Liver (tissue), 9 donors: ENCODE results near the gene CELF5. TPM values are rescaled to one million over a fixed set of nuclear protein-coding genes. Genes with fewer than 3 reads are reported as not detected.
A peak's percentile ranks its signal among the peaks of the same experiment; 100 is the strongest.

Experiments
- DNase-seq: peaks from one replicate; pipeline ENCODE4 v3.0.0-alpha.2; 2017; ENCODE audit warnings: low spot score
- H3K27ac ChIP-seq, 2 donors: one replicate each; pipeline ENCODE4 v1.7.0; 2013; ENCODE audit warnings: inconsistent platforms in 2 of 2, low read length in 2 of 2, control low read depth in 1 of 2, low read depth in 1 of 2, mild to moderate bottlenecking in 1 of 2
- H3K27me3 ChIP-seq, 4 donors: one replicate each; pipeline versions ENCODE4 v1.6.1 to v1.7.0; 2013; ENCODE audit warnings: low read length in 3 of 4, inconsistent platforms in 1 of 4, mild to moderate bottlenecking in 1 of 4, moderate library complexity in 1 of 4; ENCODE audit not compliant: control insufficient read depth in 4 of 4, insufficient read depth in 4 of 4
- H3K36me3 ChIP-seq, 4 donors: one replicate each; pipeline versions ENCODE4 v1.6.1 to v1.7.0; 2013; ENCODE audit warnings: low read length in 3 of 4, mild to moderate bottlenecking in 3 of 4, low read depth in 1 of 4, moderate library complexity in 1 of 4; ENCODE audit not compliant: control insufficient read depth in 4 of 4, insufficient read depth in 3 of 4
- H3K4me1 ChIP-seq, 4 donors: one replicate each; pipeline versions ENCODE4 v1.6.1 to v1.7.0; 2013; ENCODE audit warnings: low read length in 3 of 4, mild to moderate bottlenecking in 3 of 4, moderate library complexity in 1 of 4; ENCODE audit not compliant: control insufficient read depth in 4 of 4, insufficient read depth in 4 of 4
- H3K4me3 ChIP-seq, 3 donors: one replicate each; pipeline versions ENCODE4 v1.6.1 to v1.7.0; 2013; ENCODE audit warnings: low read length in 3 of 3, control low read depth in 1 of 3, low read depth in 1 of 3, mild to moderate bottlenecking in 1 of 3
- H3K9ac ChIP-seq, 2 donors: one replicate each; pipeline ENCODE4 v1.7.0; 2013; ENCODE audit warnings: low read length in 2 of 2, mild to moderate bottlenecking in 2 of 2, moderate library complexity in 2 of 2, control low read depth in 1 of 2, low read depth in 1 of 2
- H3K9me3 ChIP-seq, 4 donors: one replicate each; pipeline versions ENCODE4 v1.6.1 to v1.7.0; 2013; ENCODE audit warnings: low read length in 3 of 4; ENCODE audit not compliant: control insufficient read depth in 4 of 4
- CTCF ChIP-seq: fragments of 150-350 bp; IDR thresholded peaks from 2 replicates; pipeline ENCODE4 v1.5.1; 2017; ENCODE audit warnings: improper control_type of control experiment, low read depth, low read length; ENCODE audit not compliant: missing input control
- EGR1 ChIP-seq, 2 donors: IDR thresholded peaks; 2 replicates each; pipeline ENCODE4 v1.6.1; 2016 to 2018; ENCODE audit warnings: antibody characterized with exemption in 2 of 2, low read depth in 2 of 2
- FOXA1 ChIP-seq: IDR thresholded peaks from 2 replicates; pipeline ENCODE4 v1.6.1; 2016; ENCODE audit warnings: antibody characterized with exemption
- FOXA2 ChIP-seq: IDR thresholded peaks from 2 replicates; pipeline ENCODE4 v1.6.1; 2016; ENCODE audit warnings: antibody characterized with exemption
- GABPA ChIP-seq, 2 donors: IDR thresholded peaks in 1 of 2; conservative IDR thresholded peaks in 1 of 2; 2 replicates each; pipeline ENCODE4 v1.6.1; 2016; ENCODE audit warnings: antibody characterized with exemption in 2 of 2, mild to moderate bottlenecking in 1 of 2, moderate library complexity in 1 of 2
- HNF4A ChIP-seq, 2 donors: conservative IDR thresholded peaks; 2 replicates each; pipeline ENCODE4 v1.6.1; 2016; ENCODE audit warnings: antibody characterized with exemption in 2 of 2, mild to moderate bottlenecking in 2 of 2
- HNF4G ChIP-seq: IDR thresholded peaks from 2 replicates; pipeline ENCODE4 v1.6.1; 2016; ENCODE audit warnings: antibody characterized with exemption
- MAX ChIP-seq: IDR thresholded peaks from 2 replicates; pipeline ENCODE4 v1.6.1; 2016; ENCODE audit warnings: antibody characterized with exemption
- NR2F2 ChIP-seq: IDR thresholded peaks from 2 replicates; pipeline ENCODE4 v1.6.1; 2016; ENCODE audit warnings: antibody characterized with exemption
- RAD21 ChIP-seq, 2 donors: IDR thresholded peaks; 2 replicates each; pipeline ENCODE4 v1.6.1; 2016; ENCODE audit warnings: antibody characterized with exemption in 2 of 2, mild to moderate bottlenecking in 2 of 2
- REST ChIP-seq: IDR thresholded peaks from 2 replicates; pipeline ENCODE4 v1.6.1; 2016; ENCODE audit warnings: antibody characterized with exemption, mild to moderate bottlenecking
- RXRA ChIP-seq, 2 donors: IDR thresholded peaks; 2 replicates each; pipeline ENCODE4 v1.6.1; 2017 to 2018; ENCODE audit warnings: antibody characterized with exemption in 2 of 2, mild to moderate bottlenecking in 1 of 2
- SP1 ChIP-seq: IDR thresholded peaks from 2 replicates; pipeline ENCODE4 v1.6.1; 2018; ENCODE audit warnings: antibody characterized with exemption, mild to moderate bottlenecking
- TAF1 ChIP-seq: conservative IDR thresholded peaks from 2 replicates; pipeline ENCODE4 v1.6.1; 2016; ENCODE audit warnings: antibody characterized with exemption, mild to moderate bottlenecking
- YY1 ChIP-seq: IDR thresholded peaks from 2 replicates; pipeline ENCODE4 v1.6.1; 2016; ENCODE audit warnings: antibody characterized with exemption, mild to moderate bottlenecking
- WGBS: extraction: QIAGEN DNeasy Blood & Tissue Kit; methylation state at CpG from one replicate; pipeline ENCODE4 v1.1.7; 2013; 5-methylcytosine and 5-hydroxymethylcytosine counted together
- polyA plus RNA-seq, 2 donors: library from polyadenylated mRNA; stranded (reverse) in 1 of 2; unstranded in 1 of 2; fragments of 200-250 nt in 1 of 2; fragments of >200 nt in 1 of 2; fragmentation: Nextera tagmentation in 1 of 2; extraction: Ambion mirVana in 1 of 2; gene quantifications; one replicate each; pipeline versions ENCODE4 v1.2.1 to v1.2.3, GENCODE V29; 2013 to 2015
- total RNA-seq, 2 donors: library from RNA; depleted of rRNA; stranded (reverse); fragments of >200 nt; gene quantifications; one replicate each; pipeline ENCODE4 v1.2.3, GENCODE V29; 2014
- TF ChIP-seq, protein P1 (sequence below): IDR thresholded peaks from 2 replicates; pipeline ENCODE4 v1.6.1; 2016; ENCODE audit warnings: antibody characterized with exemption
- TF ChIP-seq, protein P2 (sequence below): IDR thresholded peaks from 2 replicates; pipeline ENCODE4 v1.6.1; 2016; ENCODE audit warnings: antibody characterized with exemption
- donor health status: healthy.
- donor health status: healthy.
- donor health status: healthy.
- donor health status: healthy.
- donor health status: healthy.

Gene CELF5
- total and polyA plus RNA-seq, 4 donors = 0.06 to 0.50 (median 0.26) TPM

GRCh38 chr19:3210347-3211017 is 14.0 kb upstream of the CELF5 start:
- no peaks in the 10 kb centered on the region for H3K9me3 ChIP-seq
- H3K36me3 ChIP-seq = peaks cover 0 to 23% (median 6%) of the 10 kb centered on the region in 4 donors
- H3K27ac ChIP-seq = no peak overlapping the region
- TF ChIP-seq FOXA2 (no peak), EGR1 (IDR thresholded peaks at IDR 0.05; ENCODE audit: low read depth in 2 of 2) (no peak), NR2F2 (no peak), MAX (no peak), CTCF (peak; percentile 55), HNF4A (conservative IDR thresholded peaks at IDR 0.05) (no peak), REST (no peak), FOXA1 (no peak), RXRA (IDR thresholded peaks at IDR 0.05) (no peak), RAD21 (IDR thresholded peaks at IDR 0.05) (peak in 1 of 2 donors; percentile 67), TAF1 (no peak), SP1 (no peak), HNF4G (no peak), YY1 (no peak), GABPA (IDR thresholded peaks at IDR 0.05 in 1 of 2, conservative IDR thresholded peaks at IDR 0.05 in 1 of 2) (no peak)
- TF ChIP-seq, protein P1, sequence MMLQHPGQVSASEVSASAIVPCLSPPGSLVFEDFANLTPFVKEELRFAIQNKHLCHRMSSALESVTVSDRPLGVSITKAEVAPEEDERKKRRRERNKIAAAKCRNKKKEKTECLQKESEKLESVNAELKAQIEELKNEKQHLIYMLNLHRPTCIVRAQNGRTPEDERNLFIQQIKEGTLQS = no peak
- TF ChIP-seq, protein P2, sequence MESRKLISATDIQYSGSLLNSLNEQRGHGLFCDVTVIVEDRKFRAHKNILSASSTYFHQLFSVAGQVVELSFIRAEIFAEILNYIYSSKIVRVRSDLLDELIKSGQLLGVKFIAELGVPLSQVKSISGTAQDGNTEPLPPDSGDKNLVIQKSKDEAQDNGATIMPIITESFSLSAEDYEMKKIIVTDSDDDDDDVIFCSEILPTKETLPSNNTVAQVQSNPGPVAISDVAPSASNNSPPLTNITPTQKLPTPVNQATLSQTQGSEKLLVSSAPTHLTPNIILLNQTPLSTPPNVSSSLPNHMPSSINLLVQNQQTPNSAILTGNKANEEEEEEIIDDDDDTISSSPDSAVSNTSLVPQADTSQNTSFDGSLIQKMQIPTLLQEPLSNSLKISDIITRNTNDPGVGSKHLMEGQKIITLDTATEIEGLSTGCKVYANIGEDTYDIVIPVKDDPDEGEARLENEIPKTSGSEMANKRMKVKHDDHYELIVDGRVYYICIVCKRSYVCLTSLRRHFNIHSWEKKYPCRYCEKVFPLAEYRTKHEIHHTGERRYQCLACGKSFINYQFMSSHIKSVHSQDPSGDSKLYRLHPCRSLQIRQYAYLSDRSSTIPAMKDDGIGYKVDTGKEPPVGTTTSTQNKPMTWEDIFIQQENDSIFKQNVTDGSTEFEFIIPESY = no peak
- WGBS = 44% methylated on average over 20 of the region's 20 CpGs
- no peak overlapping the region for H3K4me3 ChIP-seq
- no peaks in the 10 kb centered on the region for H3K27me3 ChIP-seq
- peak; percentile 71 for DNase-seq
- H3K9ac ChIP-seq = peak overlapping the region in 1 of 2 donors; percentile 8
- no peaks in the 10 kb centered on the region for H3K4me1 ChIP-seq
